ENCODE data around the gene JAG1. TPM values are rescaled to one million over a fixed set of nuclear protein-coding genes. Genes with fewer than 3 reads are reported as not detected.
"Not testable (repeated sequence)": the region's sequence is repeated elsewhere in the genome, so short reads cannot be mapped to it uniquely, and the experiment has no call there.

Gene JAG1
- polyA plus RNA-seq, 4 donors = 171 to 203 (median 177) TPM

- no peak for DNase-seq (ENCODE audit: low read depth in 4 of 4, low spot score in 3 of 4)
Measured at GRCh38 chr20:10590950-10591671, 82.7 kb downstream of the JAG1 start.

DNA sequence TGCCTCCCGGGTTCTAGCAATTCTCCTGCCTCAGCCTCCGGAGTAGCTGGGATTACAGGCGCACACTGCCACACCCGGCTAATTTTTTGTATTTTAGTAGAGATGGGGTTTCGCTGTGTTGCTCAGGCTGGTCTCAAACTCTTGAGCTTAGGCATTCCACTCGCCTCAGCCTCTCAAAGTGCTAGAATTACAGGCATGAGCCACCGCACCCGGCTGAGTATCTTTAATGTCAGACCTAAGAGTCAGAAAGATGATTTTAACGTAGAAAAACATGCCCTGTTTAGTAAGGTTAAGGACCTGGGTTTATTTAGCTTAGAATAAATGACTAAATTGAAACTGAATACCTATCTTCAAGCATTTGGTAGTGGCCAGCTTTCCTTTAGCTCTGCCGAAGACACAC, 83.4 kb downstream of the JAG1 start:
- DNase-seq (ENCODE audit: low read depth in 4 of 4, low spot score in 3 of 4) = not testable (repeated sequence)

Other genes with a start within 250 kb of the JAG1 start
- 10 to 100 TPM; 32.0 to 40.4 (median 38.6) TPM for gene MKKS, start 239.8 kb downstream of the JAG1 start, polyA plus RNA-seq (ENCODE audit: insufficient read length in 4 of 4)
- gene SLX4IP, start 238.7 kb downstream of the JAG1 start, polyA plus RNA-seq (ENCODE audit: insufficient read length in 4 of 4) = 1 to 10 TPM; 6.8 to 9.5 (median 7.2) TPM

Data from right renal pelvis (tissue), 4 donors.